ENCODE measurements around the gene TCHP. TPM values are rescaled to one million over a fixed set of nuclear protein-coding genes. Genes with fewer than 3 reads are reported as not detected.
"Not testable (repeated sequence)": the region's sequence is repeated elsewhere in the genome, so short reads cannot be mapped to it uniquely, and the experiment has no call there.

The TCHP gene
- total RNA-seq, 4 donors from 2014 or later, result 12.4 to 29.4 (median 17.6) TPM

- no peaks in the 10 kb centered on the region for H3K9me3 ChIP-seq
- no peak overlapping the region for H3K27ac ChIP-seq
- TF ChIP-seq EP300 (IDR thresholded peaks at IDR 0.05), result no peak
- TF ChIP-seq POLR2A (IDR thresholded peaks at IDR 0.05), result no peak
- TF ChIP-seq CTCF (IDR thresholded peaks at IDR 0.05), result no peak
- TF ChIP-seq POLR2AphosphoS5 (IDR thresholded peaks at IDR 0.05), result no peak
- no peak overlapping the region for H3K4me3 ChIP-seq
- ATAC-seq, result no peak
- H3K27me3 ChIP-seq, result no peaks in the 10 kb centered on the region
- peaks cover 0 to 44% of the 10 kb centered on the region in 2 donors for H3K36me3 ChIP-seq
- H3K4me1 ChIP-seq, result peaks cover 0 to 17% (median 8%) of the 10 kb centered on the region in 3 donors
- 92 to 93% methylated on average over 2 to 5 of the region's 5 CpGs for WGBS, 2 donors (ENCODE audit: low coverage in 1 of 2)
Measured at GRCh38 chr12:109860977-109861376, 39.1 kb upstream of the TCHP start.

- H3K4me1 ChIP-seq, result peaks cover 0 to 17% (median 8%) of the 10 kb centered on the region in 3 donors
- 87 to 100% methylated on average over 1 to 8 of the region's 17 CpGs for WGBS, 2 donors (ENCODE audit: low coverage in 1 of 2)
- no peak for ATAC-seq
- no peaks in the 10 kb centered on the region for H3K9me3 ChIP-seq
- no peak for TF ChIP-seq POLR2AphosphoS5 (IDR thresholded peaks at IDR 0.05)
- no peak for TF ChIP-seq CTCF (IDR thresholded peaks at IDR 0.05)
- TF ChIP-seq EP300 (IDR thresholded peaks at IDR 0.05), result no peak
- no peak for TF ChIP-seq POLR2A (IDR thresholded peaks at IDR 0.05)
- H3K4me3 ChIP-seq, result no peak overlapping the region
- H3K27me3 ChIP-seq, result no peaks in the 10 kb centered on the region
- no peak overlapping the region for H3K27ac ChIP-seq
- peaks cover 0 to 35% of the 10 kb centered on the region in 2 donors for H3K36me3 ChIP-seq
Measured at GRCh38 chr12:109861689-109862314, 38.3 kb upstream of the TCHP start.

- H3K36me3 ChIP-seq, result peaks cover 0 to 28% of the 10 kb centered on the region in 2 donors
- not testable (repeated sequence) for H3K27ac ChIP-seq, H3K9me3 ChIP-seq, H3K4me3 ChIP-seq, H3K27me3 ChIP-seq, ATAC-seq
- peaks cover 0 to 17% (median 8%) of the 10 kb centered on the region in 3 donors for H3K4me1 ChIP-seq
- 82% methylated on average over 6 of the region's 9 CpGs; no CpG with 5 or more reads in 1 of the 2 donors for WGBS, 2 donors (ENCODE audit: low coverage in 1 of 2)
Measured at GRCh38 chr12:109862491-109862890, 37.6 kb upstream of the TCHP start.

GRCh38 chr12:109863847-109864712, 36.0 kb upstream of the TCHP start:
- TF ChIP-seq POLR2AphosphoS5 (IDR thresholded peaks at IDR 0.05) (no peak), CTCF (IDR thresholded peaks at IDR 0.05) (no peak), EP300 (IDR thresholded peaks at IDR 0.05) (no peak), POLR2A (IDR thresholded peaks at IDR 0.05) (no peak)
- 30 to 67% methylated on average over 2 to 7 of the region's 9 CpGs for WGBS, 2 donors (ENCODE audit: low coverage in 1 of 2)
- peaks cover 0 to 21% (median 8%) of the 10 kb centered on the region in 3 donors for H3K4me1 ChIP-seq
- H3K36me3 ChIP-seq, result peaks cover 0 to 16% of the 10 kb centered on the region in 2 donors
- H3K27ac ChIP-seq, result peak overlapping the region in 2 of 4 donors; percentile 10 to 37
- no peaks in the 10 kb centered on the region for H3K9me3 ChIP-seq
- H3K27me3 ChIP-seq, result no peaks in the 10 kb centered on the region
- H3K4me3 ChIP-seq, result no peak overlapping the region
- peak; percentile 36 for ATAC-seq

- Histone ChIP-seq H3K36me3 (peaks cover 0 to 16% of the 10 kb centered on the region in 2 donors), H3K4me1 (peaks cover 0 to 21% (median 8%) of the 10 kb centered on the region in 3 donors), H3K9me3 (no peaks in the 10 kb centered on the region), H3K27me3 (no peaks in the 10 kb centered on the region), H3K4me3 (no peak overlapping the region), H3K27ac (peak overlapping the region in 1 of 4 donors; percentile 35)
- ATAC-seq, result no peak
- WGBS, 2 donors (ENCODE audit: low coverage in 1 of 2), result 82% methylated on average over 3 of the region's 3 CpGs; no CpG with 5 or more reads in 1 of the 2 donors
- no peak for TF ChIP-seq CTCF (IDR thresholded peaks at IDR 0.05)
- TF ChIP-seq POLR2A (IDR thresholded peaks at IDR 0.05), result no peak
- no peak for TF ChIP-seq POLR2AphosphoS5 (IDR thresholded peaks at IDR 0.05)
- no peak for TF ChIP-seq EP300 (IDR thresholded peaks at IDR 0.05)
Measured at GRCh38 chr12:109864916-109865315, 35.2 kb upstream of the TCHP start.
